T-helper 2 cell treated with Interferon-gamma antibody and Interleukin-4, amounts not matched to agents 5 μg/mL and 100 μg/mL, for 36 hours (primary cell): ENCODE results near the gene HEXD.
"Not testable (repeated sequence)": the region's sequence is repeated elsewhere in the genome, so short reads cannot be mapped to it uniquely, and the experiment has no call there.

Experiments
- DNase-seq: peaks from one replicate; pipeline ENCODE4 v3.0.0; 2021; ENCODE audit warnings: low spot score
- H3K27ac Mint-ChIP-seq: one replicate; pipeline ENCODE4 v1.8.0; 2021; ENCODE audit warnings: mild to moderate bottlenecking, mixed read lengths
- H3K27me3 Mint-ChIP-seq: one replicate; pipeline ENCODE4 v1.8.0; 2021; ENCODE audit warnings: low read depth, mixed read lengths
- H3K36me3 Mint-ChIP-seq: one replicate; pipeline ENCODE4 v1.8.0; 2021; ENCODE audit warnings: low read depth, mixed read lengths
- H3K4me1 Mint-ChIP-seq: one replicate; pipeline ENCODE4 v1.8.0; 2021; ENCODE audit warnings: low read depth, mixed read lengths
- H3K4me3 Mint-ChIP-seq: one replicate; pipeline ENCODE4 v1.8.0; 2022; ENCODE audit warnings: mild to moderate bottlenecking, moderate library complexity, mixed read lengths
- H3K9me3 Mint-ChIP-seq: one replicate; pipeline ENCODE4 v1.8.0; 2021; ENCODE audit warnings: mixed read lengths

The HEXD gene

GRCh38 chr17:82418001-82418986 lies at the start of gene HEXD, which contains the start of gene OGFOD3:
HEXD (plus strand) TSS chr17:82418347; CDS start chr17:82419800, 1,453 bp downstream.
OGFOD3 (minus strand) TSS chr17:82418586; CDS start chr17:82418485, 101 bp downstream.
- Mint-ChIP-seq H3K9me3 (no peaks in the 10 kb centered on the region), H3K36me3 (peaks cover 32% of the 10 kb centered on the region), H3K27ac (peak within 1 kb of the TSS; percentile 87), H3K27me3 (no peaks in the 10 kb centered on the region), H3K4me1 (peaks cover 22% of the 10 kb centered on the region), H3K4me3 (peak within 1 kb of the TSS; percentile 80)
- peak; percentile 90 for DNase-seq

- Mint-ChIP-seq H3K4me1 (peaks cover 10% of the 10 kb centered on the region), H3K9me3 (no peaks in the 10 kb centered on the region), H3K36me3 (no peaks in the 10 kb centered on the region), H3K27ac (no peak overlapping the region), H3K27me3 (peaks cover 48% of the 10 kb centered on the region), H3K4me3 (no peak overlapping the region)
- no peak for DNase-seq
Observed at GRCh38 chr17:82369211-82369610, 48.9 kb upstream of the HEXD start.

- H3K36me3 Mint-ChIP-seq: no peaks in the 10 kb centered on the region
- no peak overlapping the region for H3K27ac Mint-ChIP-seq
- peaks cover 49% of the 10 kb centered on the region for H3K27me3 Mint-ChIP-seq
- H3K9me3 Mint-ChIP-seq: no peaks in the 10 kb centered on the region
- H3K4me3 Mint-ChIP-seq: peak overlapping the region; percentile 69
- peaks cover 10% of the 10 kb centered on the region for H3K4me1 Mint-ChIP-seq
- peak; percentile 28 for DNase-seq
Observed at GRCh38 chr17:82370471-82371332, 47.4 kb upstream of the HEXD start.

GRCh38 chr17:82371333-82372248 lies 46.6 kb upstream of the HEXD start, which contains the start of gene UTS2R:
UTS2R (plus strand) TSS chr17:82371765; CDS start chr17:82374325, 2,560 bp downstream.
- peak within 1 kb of the TSS; percentile 69 for H3K4me3 Mint-ChIP-seq
- H3K9me3 Mint-ChIP-seq: no peaks in the 10 kb centered on the region
- DNase-seq: no peak
- H3K36me3 Mint-ChIP-seq: no peaks in the 10 kb centered on the region
- peaks cover 10% of the 10 kb centered on the region for H3K4me1 Mint-ChIP-seq
- H3K27me3 Mint-ChIP-seq: peaks cover 52% of the 10 kb centered on the region
- H3K27ac Mint-ChIP-seq: no peak within 1 kb of the TSS

- H3K27ac Mint-ChIP-seq: peak overlapping the region; percentile 15
- no peak for DNase-seq
- H3K9me3 Mint-ChIP-seq: no peaks in the 10 kb centered on the region
- H3K36me3 Mint-ChIP-seq: no peaks in the 10 kb centered on the region
- H3K4me3 Mint-ChIP-seq: no peak overlapping the region
- peaks cover 10% of the 10 kb centered on the region for H3K4me1 Mint-ChIP-seq
- H3K27me3 Mint-ChIP-seq: peaks cover 52% of the 10 kb centered on the region
Observed at GRCh38 chr17:82372249-82373071, 45.7 kb upstream of the HEXD start.

GRCh38 chr17:82373072-82373452 lies 45.1 kb upstream of the HEXD start:
- H3K9me3 Mint-ChIP-seq, DNase-seq, H3K4me3 Mint-ChIP-seq, H3K36me3 Mint-ChIP-seq, H3K4me1 Mint-ChIP-seq: not testable (repeated sequence)
- Mint-ChIP-seq H3K27me3 (peaks cover 47% of the 10 kb centered on the region), H3K27ac (peak overlapping the region; percentile 15)

- Mint-ChIP-seq H3K9me3 (no peaks in the 10 kb centered on the region), H3K27ac (no peak overlapping the region), H3K36me3 (no peaks in the 10 kb centered on the region), H3K27me3 (peaks cover 47% of the 10 kb centered on the region), H3K4me3 (no peak overlapping the region), H3K4me1 (peaks cover 10% of the 10 kb centered on the region)
- no peak for DNase-seq
Observed at GRCh38 chr17:82373731-82374625, 44.2 kb upstream of the HEXD start.

- Mint-ChIP-seq H3K27me3 (peaks cover 41% of the 10 kb centered on the region), H3K36me3 (no peaks in the 10 kb centered on the region), H3K9me3 (no peaks in the 10 kb centered on the region), H3K4me3 (no peak overlapping the region), H3K27ac (no peak overlapping the region), H3K4me1 (peaks cover 10% of the 10 kb centered on the region)
- DNase-seq: no peak
Observed at GRCh38 chr17:82374626-82375331, 43.4 kb upstream of the HEXD start.

- Mint-ChIP-seq H3K9me3 (no peaks in the 10 kb centered on the region), H3K4me3 (no peak overlapping the region), H3K36me3 (no peaks in the 10 kb centered on the region), H3K27ac (no peak overlapping the region), H3K4me1 (peaks cover 7% of the 10 kb centered on the region), H3K27me3 (peaks cover 42% of the 10 kb centered on the region)
- DNase-seq: no peak
Observed at GRCh38 chr17:82375359-82376041, 42.6 kb upstream of the HEXD start.

- no peaks in the 10 kb centered on the region for H3K9me3 Mint-ChIP-seq
- H3K4me3 Mint-ChIP-seq: no peak overlapping the region
- H3K4me1 Mint-ChIP-seq: peaks cover 2% of the 10 kb centered on the region
- no peaks in the 10 kb centered on the region for H3K36me3 Mint-ChIP-seq
- peaks cover 37% of the 10 kb centered on the region for H3K27me3 Mint-ChIP-seq
- no peak for DNase-seq
- H3K27ac Mint-ChIP-seq: no peak overlapping the region
Observed at GRCh38 chr17:82376042-82376730, 42.0 kb upstream of the HEXD start.
